ENCODE results near the gene CCDC74A. TPM values are rescaled to one million over a fixed set of nuclear protein-coding genes. Genes with fewer than 3 reads are reported as not detected.
"Not testable (repeated sequence)": the region's sequence is repeated elsewhere in the genome, so short reads cannot be mapped to it uniquely, and the experiment has no call there.

The CCDC74A gene
- 1 to 10 TPM; 3.0 to 6.3 (median 4.1) TPM for total RNA-seq

DNA sequence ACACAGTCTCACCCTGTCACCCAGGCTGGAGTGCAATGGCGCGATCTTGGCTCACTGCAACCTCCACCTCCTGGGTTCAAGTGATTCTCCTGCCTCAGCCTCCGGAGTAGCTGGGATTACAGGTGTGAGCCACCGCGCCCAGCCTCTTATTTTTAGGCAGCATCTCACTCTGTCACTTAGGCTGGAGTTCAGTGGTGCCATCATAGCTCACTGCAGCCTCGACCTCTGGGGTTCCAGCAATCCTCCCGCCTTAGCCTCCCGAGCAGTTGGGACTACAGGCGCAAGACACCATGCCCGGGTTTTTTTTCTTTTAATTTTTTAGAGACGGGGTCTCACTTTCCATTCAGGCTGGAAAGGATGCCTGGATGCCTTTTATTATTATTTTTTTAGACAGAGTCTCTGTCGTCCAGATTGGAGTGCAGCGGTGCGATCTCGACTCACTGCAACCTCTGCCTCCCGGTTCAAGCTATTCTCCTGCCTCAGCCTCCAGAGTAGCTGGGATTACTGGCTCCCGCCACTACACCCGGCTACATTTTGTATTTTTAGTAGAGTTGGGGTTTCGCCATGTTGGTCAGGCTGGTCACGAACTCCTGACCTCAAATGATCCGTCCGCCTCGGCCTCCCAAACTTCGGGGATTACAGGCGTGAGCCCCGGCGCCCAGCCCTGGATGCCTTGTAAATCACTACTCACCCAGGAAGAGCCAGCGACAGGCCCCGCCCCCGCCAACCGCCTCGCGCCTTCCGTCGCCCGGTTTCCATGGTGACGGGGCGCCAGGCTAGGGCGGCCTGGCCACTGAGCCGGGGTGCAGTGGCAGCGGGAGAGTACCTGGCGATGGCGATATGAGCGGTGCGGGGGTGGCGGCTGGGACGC, at the start of gene CCDC74A:
Gene CCDC74A (plus strand): TSS at position 758 of the 871 bp plus-strand sequence. CDS start 83 bp downstream, at position 841.
- TF ChIP-seq CTCF (IDR thresholded peaks at IDR 0.05; ENCODE audit: low read depth) = not testable (repeated sequence)

- no peak for TF ChIP-seq CTCF (IDR thresholded peaks at IDR 0.05; ENCODE audit: low read depth)
Measured at GRCh38 chr2:131488306-131489205, 39.1 kb upstream of the CCDC74A start.

DNA sequence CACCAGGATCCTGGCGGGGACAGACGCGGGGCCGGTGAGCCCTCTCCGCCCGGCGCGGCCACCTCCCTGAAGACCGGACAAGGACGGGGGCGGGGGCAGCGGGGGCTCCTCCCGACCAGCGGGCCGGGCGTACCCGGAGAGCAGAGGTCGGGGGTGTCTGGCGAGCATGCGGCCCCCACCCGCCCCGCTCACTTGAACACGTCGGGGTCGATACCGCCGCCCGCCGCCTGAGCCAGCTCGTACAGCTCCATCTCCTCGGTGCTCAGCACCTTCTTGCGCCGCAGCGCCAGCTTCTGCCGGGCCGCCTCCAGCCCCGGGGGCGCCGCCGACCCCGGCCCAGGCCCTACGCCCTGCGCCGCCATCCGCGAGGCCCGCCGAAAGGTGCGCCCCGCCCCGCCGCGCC, 35.7 kb upstream of the CCDC74A start, which contains the start of gene MZT2A:
Gene MZT2A (minus strand): TSS at position 383 of the 403 bp plus-strand sequence. CDS start 21 bp downstream, at position 362.
- TF ChIP-seq CTCF (IDR thresholded peaks at IDR 0.05; ENCODE audit: low read depth) = not testable (repeated sequence)

DNA sequence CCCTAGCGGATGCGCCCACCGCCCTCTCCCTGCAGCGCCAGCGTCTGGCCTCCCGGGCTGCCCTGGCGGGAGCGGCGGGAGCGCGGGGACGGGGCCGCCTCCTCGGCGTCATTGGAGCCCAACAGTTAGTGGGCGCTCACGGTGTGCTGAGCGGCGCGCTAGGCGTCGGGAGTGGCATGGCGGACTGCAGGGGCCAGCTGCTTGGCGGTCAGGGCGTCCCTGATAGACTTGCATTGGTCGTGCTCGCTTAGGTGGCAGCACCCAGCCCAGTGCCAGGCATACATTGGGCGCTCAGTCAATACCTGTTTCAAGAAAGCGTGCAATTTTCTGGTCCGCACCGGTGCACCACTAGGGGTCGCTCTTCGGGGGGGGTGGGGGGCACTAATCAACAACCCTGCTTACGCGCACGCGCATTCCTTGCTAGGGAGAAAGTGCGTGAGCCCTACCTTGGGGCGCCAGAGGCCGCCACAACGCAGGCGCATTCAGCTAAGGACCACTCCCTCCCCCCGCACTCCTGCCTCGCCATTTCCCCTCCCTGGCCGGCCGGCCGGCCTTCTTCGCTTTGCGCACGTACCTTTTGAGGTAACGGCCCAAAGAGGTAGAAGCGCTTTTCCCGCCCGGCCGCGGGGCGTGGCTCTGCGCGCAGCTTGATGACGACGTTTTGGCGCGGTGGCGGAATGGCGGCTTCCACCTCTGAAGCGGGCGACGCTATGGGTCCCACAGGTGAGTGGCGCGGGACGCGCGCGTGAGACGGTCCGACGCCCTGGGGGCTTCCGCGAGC, 35.1 kb upstream of the CCDC74A start:
- no peak for TF ChIP-seq CTCF (IDR thresholded peaks at IDR 0.05; ENCODE audit: low read depth)

DNA sequence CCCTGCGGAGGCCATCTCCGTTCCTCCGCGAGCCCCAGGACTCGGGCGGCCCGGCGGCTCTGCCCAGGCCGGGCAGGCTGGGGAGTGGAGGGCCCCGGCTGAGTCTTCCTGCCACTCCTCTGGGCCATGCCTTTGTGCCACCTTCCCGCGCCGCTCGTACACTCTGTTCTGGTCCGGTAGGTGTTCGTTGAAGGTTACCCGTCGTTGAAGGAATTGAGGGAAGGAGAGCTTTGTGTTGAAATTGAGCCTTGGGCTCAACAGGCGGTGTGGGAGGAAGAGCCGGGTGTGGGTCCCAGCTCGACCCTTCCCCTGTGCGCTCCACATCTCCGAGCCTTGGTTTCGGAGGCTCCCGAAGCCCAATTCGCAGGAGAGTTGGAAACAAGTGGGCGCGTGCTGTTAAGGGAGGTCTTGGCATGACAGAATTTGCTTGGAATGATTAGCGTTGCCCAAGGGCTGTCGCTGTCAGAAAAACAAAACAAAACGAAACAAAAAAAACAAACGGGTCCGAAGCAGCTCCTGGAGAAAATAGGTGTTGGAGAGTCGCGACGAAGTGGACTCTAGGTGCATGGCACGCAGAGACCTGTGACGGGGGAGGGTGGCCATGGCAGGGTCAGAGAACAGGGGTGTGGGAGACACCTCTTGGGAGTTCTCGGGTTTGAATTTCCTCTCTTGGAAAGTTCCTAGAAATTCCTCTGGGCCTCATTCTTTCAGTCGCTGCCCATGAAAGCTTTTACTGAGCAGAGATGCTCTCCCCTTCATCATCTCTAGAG, 34.3 kb upstream of the CCDC74A start:
- no peak for TF ChIP-seq CTCF (IDR thresholded peaks at IDR 0.05; ENCODE audit: low read depth)

DNA sequence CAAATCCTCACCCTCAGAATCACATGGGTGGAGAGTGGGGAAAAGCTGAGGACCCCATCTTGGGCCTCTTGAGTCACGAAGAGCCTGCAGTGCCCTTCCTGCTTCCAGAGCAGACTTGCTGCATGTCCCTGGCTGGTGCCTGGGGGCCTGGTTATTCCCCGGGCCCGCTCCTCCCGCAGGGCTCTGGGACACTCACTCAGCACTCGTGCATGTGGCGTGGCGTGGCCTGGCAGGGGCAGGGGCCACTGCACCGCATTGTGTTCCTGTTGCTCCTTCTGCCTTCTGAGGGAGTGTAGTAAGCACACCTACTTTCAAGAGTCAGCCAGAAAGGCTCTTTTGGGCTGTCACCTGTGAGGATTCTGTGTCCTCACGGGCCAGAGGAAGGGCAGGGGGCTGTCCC, 18.1 kb upstream of the CCDC74A start:
- no peak for TF ChIP-seq CTCF (IDR thresholded peaks at IDR 0.05; ENCODE audit: low read depth)

Measured in subcutaneous adipose tissue (tissue), 4 donors.